GM23338 (cell line): ENCODE results near the gene MED7. TPM values are rescaled to one million over a fixed set of nuclear protein-coding genes. Genes with fewer than 3 reads are reported as not detected.

Source experiments
- ATAC-seq: fragments of 200-7000 bp; cut with Tn5 transposase; 3 replicates; pipeline ENCODE4 v1.9.1; 2020
- DNase-seq: peaks from one replicate; pipeline ENCODE4 v3.0.0-alpha.2; 2015; ENCODE audit warnings: low spot score
- H2AFZ ChIP-seq: fragments of 200-600 bp; sonication (generic); 2 replicates; pipeline ENCODE4 v1.8.0; 2016; ENCODE audit warnings: antibody characterized with exemption, mild to moderate bottlenecking, moderate library complexity
- H3F3A ChIP-seq: fragments of 200-600 bp; sonication (generic); replicated peaks from 2 replicates; pipeline ENCODE4 v1.8.0; 2017; ENCODE audit warnings: antibody characterized with exemption, mixed run types, low read depth
- H3K27ac ChIP-seq: fragments of 200-600 bp; sonication (generic); 2 replicates; pipeline ENCODE4 v1.6.1; 2016; ENCODE audit warnings: low read depth
- H3K27me3 ChIP-seq: fragments of 200-600 bp; sonication (generic); 2 replicates; pipeline ENCODE4 v1.8.0; 2016; ENCODE audit warnings: mild to moderate bottlenecking, mixed run types, moderate library complexity; ENCODE audit not compliant: insufficient read depth
- H3K36me3 ChIP-seq: fragments of 200-600 bp; sonication (generic); 2 replicates; pipeline ENCODE4 v1.8.0; 2016; ENCODE audit warnings: mild to moderate bottlenecking; ENCODE audit not compliant: insufficient read depth
- H3K4me1 ChIP-seq: fragments of 200-600 bp; sonication (generic); 2 replicates; pipeline ENCODE4 v1.8.0; 2016; ENCODE audit warnings: mild to moderate bottlenecking, moderate library complexity; ENCODE audit not compliant: insufficient read depth
- H3K4me2 ChIP-seq: fragments of 200-600 bp; sonication (generic); 2 replicates; pipeline ENCODE4 v1.7.1; 2017; ENCODE audit warnings: mixed run types
- H3K4me3 ChIP-seq: fragments of 200-600 bp; sonication (generic); 2 replicates; pipeline ENCODE4 v1.6.1; 2016; ENCODE audit warnings: mixed run types
- H3K79me2 ChIP-seq: fragments of 200-600 bp; sonication (generic); replicated peaks from 2 replicates; pipeline ENCODE4 v1.8.0; 2017; ENCODE audit warnings: mild to moderate bottlenecking; ENCODE audit not compliant: insufficient read depth
- H3K9me2 ChIP-seq: fragments of 200-600 bp; sonication (generic); 2 replicates; pipeline ENCODE4 v1.8.0; 2017; ENCODE audit not compliant: insufficient read depth
- H4K20me1 ChIP-seq: fragments of 200-600 bp; sonication (generic); replicated peaks from 2 replicates; pipeline ENCODE4 v1.8.0; 2017; ENCODE audit warnings: mild to moderate bottlenecking; ENCODE audit not compliant: insufficient read depth
- H3K27ac Mint-ChIP-seq: 2 replicates; pipeline ENCODE4 v1.8.0; 2020; ENCODE audit warnings: inconsistent platforms, mild to moderate bottlenecking, moderate library complexity, mixed read lengths
- H3K27me3 Mint-ChIP-seq: 3 replicates; pipeline ENCODE4 v1.8.0; 2022; ENCODE audit warnings: low read depth, mild to moderate bottlenecking, moderate library complexity, mixed read lengths, inconsistent platforms; ENCODE audit not compliant: insufficient read depth, poor library complexity
- H3K36me3 Mint-ChIP-seq: 3 replicates; pipeline ENCODE4 v1.8.0; 2021; ENCODE audit warnings: low read depth, mild to moderate bottlenecking, inconsistent platforms, moderate library complexity, mixed read lengths
- H3K4me1 Mint-ChIP-seq: 3 replicates; pipeline ENCODE4 v1.8.0; 2020; ENCODE audit warnings: mild to moderate bottlenecking, inconsistent platforms, mixed read lengths
- H3K4me3 Mint-ChIP-seq: 3 replicates; pipeline ENCODE4 v1.8.0; 2021; ENCODE audit warnings: moderate library complexity, mild to moderate bottlenecking, inconsistent platforms, mixed read lengths
- H3K9me3 Mint-ChIP-seq: 3 replicates; pipeline ENCODE4 v1.8.0; 2020; ENCODE audit warnings: moderate library complexity, mild to moderate bottlenecking, inconsistent platforms, mixed read lengths
- CREB1 ChIP-seq: fragments of 250-450 bp; sonication (Bioruptor Pico); IDR thresholded peaks from 2 replicates; pipeline ENCODE4 v1.5.0; 2020; ENCODE audit warnings: low read depth, mild to moderate bottlenecking, moderate library complexity
- EZH2 ChIP-seq: fragments of 200-600 bp; sonication (generic); IDR thresholded peaks from one replicate; pipeline ENCODE4 v1.8.0; 2017; ENCODE audit warnings: antibody characterized with exemption, mild to moderate bottlenecking, low read depth; ENCODE audit not compliant: unreplicated experiment
- EZH2phosphoT487 ChIP-seq: fragments of 200-600 bp; sonication (generic); IDR thresholded peaks from one replicate; pipeline ENCODE4 v1.8.1; 2018; ENCODE audit warnings: antibody characterized with exemption; ENCODE audit not compliant: unreplicated experiment
- NANOG ChIP-seq: IDR thresholded peaks from 2 replicates; pipeline ENCODE4 v1.6.1; 2016; ENCODE audit warnings: antibody characterized with exemption, borderline replicate concordance
- STAT1 ChIP-seq: IDR thresholded peaks from one replicate; pipeline ENCODE4 v1.6.1; 2016; ENCODE audit warnings: antibody characterized with exemption; ENCODE audit not compliant: unreplicated experiment
- ZNF331 ChIP-seq: fragments of 250-450 bp; sonication (Bioruptor Pico); IDR thresholded peaks from 2 replicates; pipeline ENCODE4 v1.5.0; 2020; ENCODE audit warnings: low read depth, mild to moderate bottlenecking, moderate library complexity
- polyA plus RNA-seq: library from polyadenylated mRNA; unstranded; fragments of >200 nt; fragmentation: Nextera tagmentation; extraction: Ambion mirVana; gene quantifications from 2 replicates; pipeline ENCODE4 v1.2.1, GENCODE V29; 2016
- total RNA-seq: library from RNA; depleted of rRNA; stranded (reverse); fragments of >200 nt; shearing (Covaris generic); gene quantifications from 2 replicates; pipeline ENCODE4 v1.2.3, GENCODE V29; 2014
- TF ChIP-seq, protein P1 (sequence below): IDR thresholded peaks from one replicate; pipeline ENCODE4 v1.6.1; 2018; ENCODE audit warnings: antibody characterized with exemption; ENCODE audit not compliant: unreplicated experiment
- TF ChIP-seq, protein P2 (sequence below): fragments of 250-450 bp; sonication (Bioruptor Pico); IDR thresholded peaks from 2 replicates; pipeline ENCODE4 v1.5.0; 2020; ENCODE audit warnings: mild to moderate bottlenecking, moderate library complexity
- TF ChIP-seq, protein P3 (sequence below): IDR thresholded peaks from 2 replicates; pipeline ENCODE4 v1.6.1; 2016; ENCODE audit warnings: antibody characterized with exemption

Gene MED7
- total and polyA plus RNA-seq, 2 experiments from 2014 or later, result 9.7 to 34.4 TPM

DNA sequence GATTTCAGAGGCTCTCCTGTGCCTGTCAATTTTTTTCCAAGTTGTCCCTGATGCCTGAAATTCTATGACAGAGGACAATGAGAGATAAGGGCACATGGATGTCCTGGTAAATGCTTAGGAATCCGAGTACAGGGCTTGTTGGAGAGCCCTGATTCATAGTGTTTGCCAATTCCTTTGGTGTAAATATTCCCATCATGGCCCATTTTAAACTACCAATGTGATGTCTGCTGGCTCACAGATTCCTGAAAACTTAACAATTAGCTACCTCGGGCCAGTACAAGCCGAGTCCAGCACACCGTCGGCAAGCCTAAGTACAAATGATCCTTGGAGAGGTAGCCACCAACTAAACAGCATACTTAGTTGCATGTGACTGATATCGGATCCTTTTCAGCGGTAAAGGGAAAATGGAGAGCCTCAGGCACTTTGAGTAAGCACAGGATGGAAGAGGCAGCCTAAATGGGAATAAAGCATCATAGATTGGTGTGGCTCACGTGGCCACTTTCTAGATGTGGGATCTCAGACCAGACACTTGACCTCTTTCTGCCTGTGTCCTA is 41.5 kb upstream of the MED7 start (continued):
- TF ChIP-seq, protein P1, sequence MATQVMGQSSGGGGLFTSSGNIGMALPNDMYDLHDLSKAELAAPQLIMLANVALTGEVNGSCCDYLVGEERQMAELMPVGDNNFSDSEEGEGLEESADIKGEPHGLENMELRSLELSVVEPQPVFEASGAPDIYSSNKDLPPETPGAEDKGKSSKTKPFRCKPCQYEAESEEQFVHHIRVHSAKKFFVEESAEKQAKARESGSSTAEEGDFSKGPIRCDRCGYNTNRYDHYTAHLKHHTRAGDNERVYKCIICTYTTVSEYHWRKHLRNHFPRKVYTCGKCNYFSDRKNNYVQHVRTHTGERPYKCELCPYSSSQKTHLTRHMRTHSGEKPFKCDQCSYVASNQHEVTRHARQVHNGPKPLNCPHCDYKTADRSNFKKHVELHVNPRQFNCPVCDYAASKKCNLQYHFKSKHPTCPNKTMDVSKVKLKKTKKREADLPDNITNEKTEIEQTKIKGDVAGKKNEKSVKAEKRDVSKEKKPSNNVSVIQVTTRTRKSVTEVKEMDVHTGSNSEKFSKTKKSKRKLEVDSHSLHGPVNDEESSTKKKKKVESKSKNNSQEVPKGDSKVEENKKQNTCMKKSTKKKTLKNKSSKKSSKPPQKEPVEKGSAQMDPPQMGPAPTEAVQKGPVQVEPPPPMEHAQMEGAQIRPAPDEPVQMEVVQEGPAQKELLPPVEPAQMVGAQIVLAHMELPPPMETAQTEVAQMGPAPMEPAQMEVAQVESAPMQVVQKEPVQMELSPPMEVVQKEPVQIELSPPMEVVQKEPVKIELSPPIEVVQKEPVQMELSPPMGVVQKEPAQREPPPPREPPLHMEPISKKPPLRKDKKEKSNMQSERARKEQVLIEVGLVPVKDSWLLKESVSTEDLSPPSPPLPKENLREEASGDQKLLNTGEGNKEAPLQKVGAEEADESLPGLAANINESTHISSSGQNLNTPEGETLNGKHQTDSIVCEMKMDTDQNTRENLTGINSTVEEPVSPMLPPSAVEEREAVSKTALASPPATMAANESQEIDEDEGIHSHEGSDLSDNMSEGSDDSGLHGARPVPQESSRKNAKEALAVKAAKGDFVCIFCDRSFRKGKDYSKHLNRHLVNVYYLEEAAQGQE, result no peak
- no peak for TF ChIP-seq EZH2phosphoT487
- TF ChIP-seq EZH2, result no peak

DNA sequence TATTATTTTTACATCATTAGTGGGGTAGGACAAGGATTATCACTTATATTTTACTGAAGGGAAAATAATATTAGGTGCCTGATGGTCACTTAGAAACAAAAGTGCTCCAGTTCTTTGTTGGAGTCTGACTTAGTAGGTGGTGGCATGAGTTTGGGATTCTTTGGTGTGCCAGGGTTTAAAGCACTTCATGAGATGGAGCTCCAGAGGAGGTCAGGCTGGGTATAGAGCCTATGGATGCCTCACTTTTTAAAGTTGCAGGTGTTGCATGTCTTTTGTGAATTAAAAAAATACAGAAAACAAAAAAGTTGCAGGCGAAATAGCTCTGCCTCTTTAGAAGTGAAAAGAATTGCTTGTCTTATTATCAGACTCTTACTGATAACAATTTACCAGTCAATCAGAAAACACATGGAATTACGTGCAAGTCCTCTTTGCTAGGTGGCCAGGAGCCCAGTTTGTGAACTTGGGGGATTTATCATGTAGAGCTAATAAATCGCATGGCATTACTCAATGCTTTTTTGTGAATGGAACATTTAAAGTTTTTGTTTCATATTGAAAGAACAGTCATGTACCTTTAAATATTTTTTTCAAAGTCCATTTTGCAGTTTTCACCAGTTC is 39.6 kb upstream of the MED7 start:
- Histone ChIP-seq H3K36me3 (no peaks in the 10 kb centered on the region), H3F3A (no peaks in the 10 kb centered on the region), H3K4me2 (no peak overlapping the region), H3K4me3 (no peak overlapping the region), H4K20me1 (no peaks in the 10 kb centered on the region), H3K4me1 (no peaks in the 10 kb centered on the region), H3K79me2 (no peaks in the 10 kb centered on the region), H3K9me2 (0 out of 2 replicates have a peak, but pooled peaks cover 4% of the 10 kb centered on the region), H3K27ac (no peak overlapping the region), H2AFZ (no peak overlapping the region), H3K27me3 (peaks cover 12% of the 10 kb centered on the region; the same call in 1 of the 2 replicates)
- Mint-ChIP-seq H3K4me3 (no peak overlapping the region), H3K27me3 (peaks cover 6% of the 10 kb centered on the region), H3K27ac (no peak overlapping the region), H3K36me3 (no peaks in the 10 kb centered on the region), H3K4me1 (no peaks in the 10 kb centered on the region; the same call in 2 of the 3 replicates), H3K9me3 (no peaks in the 10 kb centered on the region)
- ATAC-seq (no peak), DNase-seq (no peak)
- TF ChIP-seq CREB1 (CRISPR knock-in tag) (no peak), NANOG (no peak), ZNF331 (CRISPR knock-in tag) (no peak), EZH2phosphoT487 (no peak), EZH2 (no peak), STAT1 (no peak)
- TF ChIP-seq, protein P1, result no peak
- TF ChIP-seq, protein P2, sequence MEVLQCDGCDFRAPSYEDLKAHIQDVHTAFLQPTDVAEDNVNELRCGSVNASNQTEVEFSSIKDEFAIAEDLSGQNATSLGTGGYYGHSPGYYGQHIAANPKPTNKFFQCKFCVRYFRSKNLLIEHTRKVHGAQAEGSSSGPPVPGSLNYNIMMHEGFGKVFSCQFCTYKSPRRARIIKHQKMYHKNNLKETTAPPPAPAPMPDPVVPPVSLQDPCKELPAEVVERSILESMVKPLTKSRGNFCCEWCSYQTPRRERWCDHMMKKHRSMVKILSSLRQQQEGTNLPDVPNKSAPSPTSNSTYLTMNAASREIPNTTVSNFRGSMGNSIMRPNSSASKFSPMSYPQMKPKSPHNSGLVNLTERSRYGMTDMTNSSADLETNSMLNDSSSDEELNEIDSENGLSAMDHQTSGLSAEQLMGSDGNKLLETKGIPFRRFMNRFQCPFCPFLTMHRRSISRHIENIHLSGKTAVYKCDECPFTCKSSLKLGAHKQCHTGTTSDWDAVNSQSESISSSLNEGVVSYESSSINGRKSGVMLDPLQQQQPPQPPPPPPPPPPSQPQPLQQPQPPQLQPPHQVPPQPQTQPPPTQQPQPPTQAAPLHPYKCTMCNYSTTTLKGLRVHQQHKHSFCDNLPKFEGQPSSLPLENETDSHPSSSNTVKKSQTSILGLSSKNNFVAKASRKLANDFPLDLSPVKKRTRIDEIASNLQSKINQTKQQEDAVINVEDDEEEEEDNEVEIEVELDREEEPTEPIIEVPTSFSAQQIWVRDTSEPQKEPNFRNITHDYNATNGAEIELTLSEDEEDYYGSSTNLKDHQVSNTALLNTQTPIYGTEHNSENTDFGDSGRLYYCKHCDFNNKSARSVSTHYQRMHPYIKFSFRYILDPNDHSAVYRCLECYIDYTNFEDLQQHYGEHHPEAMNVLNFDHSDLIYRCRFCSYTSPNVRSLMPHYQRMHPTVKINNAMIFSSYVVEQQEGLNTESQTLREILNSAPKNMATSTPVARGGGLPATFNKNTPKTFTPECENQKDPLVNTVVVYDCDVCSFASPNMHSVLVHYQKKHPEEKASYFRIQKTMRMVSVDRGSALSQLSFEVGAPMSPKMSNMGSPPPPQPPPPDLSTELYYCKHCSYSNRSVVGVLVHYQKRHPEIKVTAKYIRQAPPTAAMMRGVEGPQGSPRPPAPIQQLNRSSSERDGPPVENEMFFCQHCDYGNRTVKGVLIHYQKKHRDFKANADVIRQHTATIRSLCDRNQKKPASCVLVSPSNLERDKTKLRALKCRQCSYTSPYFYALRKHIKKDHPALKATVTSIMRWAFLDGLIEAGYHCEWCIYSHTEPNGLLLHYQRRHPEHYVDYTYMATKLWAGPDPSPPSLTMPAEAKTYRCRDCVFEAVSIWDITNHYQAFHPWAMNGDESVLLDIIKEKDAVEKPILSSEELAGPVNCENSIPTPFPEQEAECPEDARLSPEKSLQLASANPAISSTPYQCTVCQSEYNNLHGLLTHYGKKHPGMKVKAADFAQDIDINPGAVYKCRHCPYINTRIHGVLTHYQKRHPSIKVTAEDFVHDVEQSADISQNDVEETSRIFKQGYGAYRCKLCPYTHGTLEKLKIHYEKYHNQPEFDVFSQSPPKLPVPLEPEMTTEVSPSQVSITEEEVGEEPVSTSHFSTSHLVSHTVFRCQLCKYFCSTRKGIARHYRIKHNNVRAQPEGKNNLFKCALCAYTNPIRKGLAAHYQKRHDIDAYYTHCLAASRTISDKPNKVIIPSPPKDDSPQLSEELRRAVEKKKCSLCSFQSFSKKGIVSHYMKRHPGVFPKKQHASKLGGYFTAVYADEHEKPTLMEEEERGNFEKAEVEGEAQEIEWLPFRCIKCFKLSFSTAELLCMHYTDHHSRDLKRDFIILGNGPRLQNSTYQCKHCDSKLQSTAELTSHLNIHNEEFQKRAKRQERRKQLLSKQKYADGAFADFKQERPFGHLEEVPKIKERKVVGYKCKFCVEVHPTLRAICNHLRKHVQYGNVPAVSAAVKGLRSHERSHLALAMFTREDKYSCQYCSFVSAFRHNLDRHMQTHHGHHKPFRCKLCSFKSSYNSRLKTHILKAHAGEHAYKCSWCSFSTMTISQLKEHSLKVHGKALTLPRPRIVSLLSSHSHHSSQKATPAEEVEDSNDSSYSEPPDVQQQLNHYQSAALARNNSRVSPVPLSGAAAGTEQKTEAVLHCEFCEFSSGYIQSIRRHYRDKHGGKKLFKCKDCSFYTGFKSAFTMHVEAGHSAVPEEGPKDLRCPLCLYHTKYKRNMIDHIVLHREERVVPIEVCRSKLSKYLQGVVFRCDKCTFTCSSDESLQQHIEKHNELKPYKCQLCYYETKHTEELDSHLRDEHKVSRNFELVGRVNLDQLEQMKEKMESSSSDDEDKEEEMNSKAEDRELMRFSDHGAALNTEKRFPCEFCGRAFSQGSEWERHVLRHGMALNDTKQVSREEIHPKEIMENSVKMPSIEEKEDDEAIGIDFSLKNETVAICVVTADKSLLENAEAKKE, result no peak
- TF ChIP-seq, protein P3, sequence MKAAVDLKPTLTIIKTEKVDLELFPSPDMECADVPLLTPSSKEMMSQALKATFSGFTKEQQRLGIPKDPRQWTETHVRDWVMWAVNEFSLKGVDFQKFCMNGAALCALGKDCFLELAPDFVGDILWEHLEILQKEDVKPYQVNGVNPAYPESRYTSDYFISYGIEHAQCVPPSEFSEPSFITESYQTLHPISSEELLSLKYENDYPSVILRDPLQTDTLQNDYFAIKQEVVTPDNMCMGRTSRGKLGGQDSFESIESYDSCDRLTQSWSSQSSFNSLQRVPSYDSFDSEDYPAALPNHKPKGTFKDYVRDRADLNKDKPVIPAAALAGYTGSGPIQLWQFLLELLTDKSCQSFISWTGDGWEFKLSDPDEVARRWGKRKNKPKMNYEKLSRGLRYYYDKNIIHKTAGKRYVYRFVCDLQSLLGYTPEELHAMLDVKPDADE, result no peak
